ENCODE data around the gene DGKA.
"Not testable (repeated sequence)": the region's sequence is repeated elsewhere in the genome, so short reads cannot be mapped to it uniquely, and the experiment has no call there.

The DGKA gene

GRCh38 chr12:55930771-55931316 lies at the start of gene DGKA:
Gene DGKA (plus strand): TSS chr12:55931162. CDS start chr12:55936504, 5,342 bp downstream.
- in situ Hi-C loops (cut with HindIII; ENCODE audit: low sequenced_read_pairs), result no loop called here

- in situ Hi-C loops (cut with HindIII; ENCODE audit: low sequenced_read_pairs), result no loop called here
Observed at GRCh38 chr12:55885113-55885512, 45.8 kb upstream of the DGKA start.

- in situ Hi-C loops (cut with HindIII; ENCODE audit: low sequenced_read_pairs), result no loop called here
Observed at GRCh38 chr12:55891310-55891709, 39.7 kb upstream of the DGKA start.

DNA sequence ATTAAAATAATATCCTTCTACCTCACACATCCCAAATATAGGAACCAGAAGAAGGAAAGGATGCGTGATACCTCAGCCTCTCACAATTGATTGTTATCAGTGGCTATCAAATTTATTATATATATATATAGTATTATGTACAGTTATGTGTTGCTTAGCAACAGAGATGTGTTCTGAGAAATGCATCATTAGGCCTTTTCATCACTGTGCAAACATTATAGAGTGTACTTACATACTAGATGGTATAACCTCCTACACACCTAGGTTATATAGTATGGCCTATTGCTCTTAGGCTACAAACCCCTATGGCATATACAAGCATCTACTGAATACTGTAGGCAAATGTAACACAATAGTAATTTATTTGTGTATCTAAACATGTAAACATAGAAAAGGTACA lies 37.2 kb upstream of the DGKA start:
- in situ Hi-C loops (cut with HindIII; ENCODE audit: low sequenced_read_pairs), result no loop called here

DNA sequence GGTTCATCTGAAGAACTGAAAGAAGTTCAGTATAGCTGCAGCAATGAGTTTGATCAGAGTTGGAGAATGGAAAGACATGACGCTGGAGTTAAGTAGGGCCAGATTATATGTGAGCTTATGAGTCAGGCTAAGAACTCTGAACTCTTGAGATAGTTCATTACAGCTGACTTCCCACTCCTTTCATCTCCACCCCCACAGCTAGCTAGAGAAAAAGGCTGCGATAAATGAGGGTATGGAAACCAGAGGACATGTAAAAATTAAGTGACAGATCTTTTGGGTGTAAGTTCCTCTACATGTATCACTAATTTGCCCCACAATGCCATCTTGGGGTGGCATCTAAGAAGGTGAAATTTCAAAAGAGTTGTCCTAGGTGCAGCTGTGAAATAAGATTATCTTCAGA lies 31.9 kb upstream of the DGKA start:
- in situ Hi-C loops (cut with HindIII; ENCODE audit: low sequenced_read_pairs), result no loop called here

DNA sequence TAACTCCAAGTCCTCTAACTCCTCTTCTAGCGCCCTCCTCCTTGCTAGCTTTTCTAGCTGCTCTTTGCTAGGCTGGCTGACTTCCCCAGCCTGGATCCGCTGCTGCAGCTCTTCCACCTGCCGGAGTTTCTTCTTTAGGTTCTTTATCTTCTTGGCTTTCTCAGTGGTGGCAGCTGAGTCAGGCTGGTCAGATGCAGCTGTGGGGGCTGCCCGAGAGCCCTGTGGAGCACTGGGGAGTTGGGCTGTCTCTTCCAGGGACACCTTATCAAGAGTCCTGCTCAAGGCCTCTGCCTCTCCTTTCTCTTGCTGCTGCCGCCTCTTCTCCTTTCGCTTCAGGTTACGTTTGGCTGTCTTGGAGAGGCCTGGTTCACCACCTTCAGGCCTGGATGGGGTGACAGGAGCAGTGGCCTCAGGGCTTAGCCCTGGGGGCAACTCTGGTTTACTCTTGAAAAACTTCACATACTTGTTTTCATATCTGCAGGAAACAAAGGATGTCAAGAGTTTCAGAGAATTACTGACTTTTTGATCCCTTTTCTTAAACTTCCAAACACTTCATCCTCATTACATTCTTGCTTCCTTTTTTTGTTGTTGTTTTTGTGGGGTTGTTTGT lies 29.0 kb upstream of the DGKA start:
- in situ Hi-C loops (cut with HindIII; ENCODE audit: low sequenced_read_pairs), result no loop called here

DNA sequence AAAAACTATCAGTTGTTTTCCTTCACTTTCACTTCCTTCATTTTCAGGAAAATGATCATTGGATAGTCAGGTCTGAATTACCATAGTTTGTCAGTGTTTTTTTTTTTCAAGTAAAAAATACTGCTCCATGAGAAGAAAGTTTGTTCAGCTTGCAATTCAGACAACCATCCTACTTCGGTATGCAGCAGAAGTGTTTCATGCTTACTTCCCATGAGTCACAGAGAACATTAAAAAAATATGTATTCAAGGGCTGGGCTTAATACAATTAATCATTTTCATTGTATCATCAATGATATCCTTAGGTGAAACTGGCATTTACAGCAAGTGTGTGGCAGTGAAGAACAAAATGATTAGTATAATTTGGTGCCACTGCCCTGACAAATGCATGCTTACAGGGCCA lies 24.9 kb upstream of the DGKA start:
- in situ Hi-C loops (cut with HindIII; ENCODE audit: low sequenced_read_pairs), result no loop called here

DNA sequence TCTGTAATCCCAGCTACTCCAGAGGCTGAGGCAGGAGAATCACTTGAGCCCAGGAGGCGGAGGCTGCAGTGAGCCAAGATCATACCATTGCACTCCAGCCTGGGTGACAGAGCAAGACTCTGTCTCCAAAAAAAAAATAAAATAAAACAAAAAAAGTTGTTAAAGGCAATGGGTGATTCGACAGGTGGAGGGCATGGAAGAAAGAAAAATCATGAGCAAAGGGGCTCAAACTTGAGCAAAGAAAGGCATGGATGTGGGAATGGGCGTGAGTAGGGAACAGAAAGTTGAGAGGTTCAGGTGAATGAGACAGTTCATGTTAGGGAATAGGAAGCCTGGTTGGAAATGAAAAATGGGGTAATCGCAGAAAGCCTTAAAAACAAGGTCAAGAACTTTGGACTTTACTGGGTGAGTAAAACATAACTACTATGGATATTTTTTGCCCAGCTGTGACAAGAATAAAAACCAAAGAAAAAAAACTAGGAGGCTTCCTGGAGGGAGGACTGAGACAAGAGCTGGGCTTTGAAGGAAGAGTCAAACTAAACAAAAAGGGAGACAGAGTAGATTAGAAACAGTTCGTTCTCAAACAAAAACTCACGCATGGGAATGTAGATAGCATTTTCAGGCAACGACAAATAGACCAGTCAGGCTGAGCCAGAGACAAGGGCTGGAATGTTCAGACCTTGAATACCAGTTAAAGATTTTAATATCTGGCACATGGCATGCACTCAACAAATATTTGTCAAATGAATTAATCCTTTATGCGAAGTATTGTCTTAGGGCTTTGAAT lies 22.0 kb upstream of the DGKA start:
- in situ Hi-C loops (cut with HindIII; ENCODE audit: low sequenced_read_pairs), result no loop called here

GRCh38 chr12:55909513-55909884 lies 21.5 kb upstream of the DGKA start:
- in situ Hi-C loops (cut with HindIII; ENCODE audit: low sequenced_read_pairs), result no loop called here

DNA sequence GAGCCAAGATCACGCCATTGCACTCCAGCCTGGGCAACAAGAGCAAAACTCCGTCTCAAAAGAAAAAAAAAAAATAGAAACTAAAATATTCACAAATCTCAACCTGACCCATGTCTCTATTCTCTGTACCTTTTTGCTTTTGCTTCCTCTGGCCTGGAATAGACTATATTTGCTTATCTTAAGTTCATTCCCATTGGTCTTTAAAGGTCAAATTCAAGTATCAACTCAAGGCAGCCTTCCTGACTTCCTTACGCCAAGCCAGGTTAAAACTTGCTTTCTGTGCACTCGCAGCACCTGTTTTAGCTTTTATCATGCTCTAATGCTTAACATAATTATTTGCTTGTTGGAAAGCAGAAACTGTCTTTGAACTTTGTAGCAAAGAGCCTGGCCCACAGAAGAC lies 18.1 kb upstream of the DGKA start:
- in situ Hi-C loops (cut with HindIII; ENCODE audit: low sequenced_read_pairs), result no loop called here

DNA sequence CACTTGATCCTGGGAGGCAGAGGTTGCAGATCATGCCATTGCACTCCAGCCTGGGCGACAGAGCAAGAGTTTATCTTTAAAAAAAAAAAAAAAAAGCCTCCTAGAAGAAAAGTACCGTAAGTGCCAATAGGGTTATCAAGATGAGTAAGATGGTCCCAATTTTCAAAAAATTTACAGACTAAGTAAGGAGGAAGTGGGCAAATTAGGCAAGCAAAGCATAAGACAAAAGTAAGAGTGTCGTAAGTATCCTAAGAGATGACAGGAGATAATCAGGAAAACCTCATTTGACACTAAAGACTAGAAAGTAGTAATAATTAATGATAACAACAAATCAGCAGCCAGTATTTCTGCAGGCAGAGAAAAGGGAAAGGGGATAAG lies 15.5 kb upstream of the DGKA start:
- in situ Hi-C loops (cut with HindIII; ENCODE audit: low sequenced_read_pairs), result no loop called here

- in situ Hi-C loops (cut with HindIII; ENCODE audit: low sequenced_read_pairs), result not testable (repeated sequence)
Observed at GRCh38 chr12:55919032-55919431, 11.9 kb upstream of the DGKA start.

- in situ Hi-C loops (cut with HindIII; ENCODE audit: low sequenced_read_pairs), result no loop called here
Observed at GRCh38 chr12:55922126-55922525, 8.8 kb upstream of the DGKA start.

DNA sequence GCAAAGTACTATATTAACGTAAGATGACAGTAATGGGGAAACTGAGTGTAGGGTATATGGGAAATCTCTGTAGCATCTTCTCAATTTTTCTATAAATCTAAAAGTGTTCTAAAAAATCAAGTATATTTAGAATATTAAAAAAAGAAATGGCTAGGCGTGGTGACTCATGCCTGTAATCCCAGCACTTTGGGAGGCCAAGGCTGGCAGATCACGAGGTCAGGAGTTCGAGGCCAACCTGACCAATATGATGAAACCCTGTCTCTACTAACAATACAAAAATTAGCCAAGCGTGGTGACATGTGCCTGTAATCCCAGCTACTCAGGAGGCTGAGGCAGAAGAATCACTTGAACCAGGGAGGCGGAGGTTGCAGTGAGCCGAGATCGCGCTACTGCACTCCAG lies 7.3 kb upstream of the DGKA start:
- in situ Hi-C loops (cut with HindIII; ENCODE audit: low sequenced_read_pairs), result not testable (repeated sequence)

- in situ Hi-C loops (cut with HindIII; ENCODE audit: low sequenced_read_pairs), result no loop called here
Observed at GRCh38 chr12:55925371-55925770, 5.6 kb upstream of the DGKA start.

DNA sequence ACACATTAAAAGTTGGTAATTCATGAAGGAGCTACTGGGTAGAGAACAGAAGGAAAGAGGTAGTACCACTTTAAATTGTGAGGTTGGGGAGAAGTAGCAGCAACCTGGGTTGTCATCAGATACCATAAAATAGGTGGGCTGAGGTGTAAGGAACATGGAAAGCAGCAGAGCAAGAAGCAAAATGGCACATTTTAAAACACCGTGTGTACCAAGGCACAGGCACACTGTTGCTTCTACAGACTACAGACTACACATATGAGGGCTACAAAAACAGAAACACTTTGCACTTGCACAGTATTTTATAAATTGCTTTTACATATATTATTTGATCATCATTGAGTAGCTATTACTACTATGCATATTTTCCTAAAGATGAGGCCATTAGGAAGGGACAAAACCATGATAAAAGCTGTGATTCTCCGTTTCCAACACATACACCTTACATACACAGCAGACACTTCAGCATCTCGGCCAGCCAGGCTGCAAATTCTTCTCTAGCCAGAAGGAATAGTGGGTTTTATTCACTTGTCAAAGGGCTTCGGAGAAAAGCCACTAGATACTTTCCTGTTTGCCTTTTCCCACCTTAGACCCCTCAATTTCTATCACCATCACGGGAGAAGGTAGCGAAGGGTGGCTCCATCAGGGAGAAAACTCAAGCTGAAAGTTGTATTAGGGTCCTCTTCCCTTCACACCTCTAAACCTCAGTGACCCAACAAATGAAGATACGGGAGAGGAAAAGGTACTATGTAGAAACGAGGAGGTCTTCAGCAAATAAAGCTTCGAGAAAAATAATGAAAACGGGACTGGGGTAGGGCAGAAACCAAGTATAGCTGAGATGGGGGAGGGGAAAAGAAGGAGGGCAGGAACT lies 4.9 kb upstream of the DGKA start:
- in situ Hi-C loops (cut with HindIII; ENCODE audit: low sequenced_read_pairs), result no loop called here

GRCh38 chr12:55926738-55927587 lies 4.0 kb upstream of the DGKA start:
- in situ Hi-C loops (cut with HindIII; ENCODE audit: low sequenced_read_pairs), result no loop called here

GRCh38 chr12:55927588-55928502 lies 3.1 kb upstream of the DGKA start, which contains the start of gene PYM1:
Gene PYM1 (minus strand): TSS chr12:55927894. CDS start chr12:55927761, 133 bp downstream.
- in situ Hi-C loops (cut with HindIII; ENCODE audit: low sequenced_read_pairs), result no loop called here

- in situ Hi-C loops (cut with HindIII; ENCODE audit: low sequenced_read_pairs), result no loop called here
Observed at GRCh38 chr12:55929306-55929791, 1.6 kb upstream of the DGKA start.

All from DLD1 (cell line).